IPS DF 19.7 (cell line): Measurements from ENCODE around the gene TAS1R1.
A peak's percentile ranks its signal among the peaks of the same experiment; 100 is the strongest.

Experiments
- DNase-seq: peaks from one replicate; pipeline ENCODE4 v3.0.0-alpha.2; 2013; ENCODE audit warnings: low read depth, low spot score

Gene TAS1R1

GRCh38 chr1:6572653-6573383, 17.7 kb downstream of the TAS1R1 start:
- no peak for DNase-seq

- DNase-seq: no peak
These were observed 19.0 kb downstream of the TAS1R1 start for GRCh38 chr1:6574025-6574620.

DNA sequence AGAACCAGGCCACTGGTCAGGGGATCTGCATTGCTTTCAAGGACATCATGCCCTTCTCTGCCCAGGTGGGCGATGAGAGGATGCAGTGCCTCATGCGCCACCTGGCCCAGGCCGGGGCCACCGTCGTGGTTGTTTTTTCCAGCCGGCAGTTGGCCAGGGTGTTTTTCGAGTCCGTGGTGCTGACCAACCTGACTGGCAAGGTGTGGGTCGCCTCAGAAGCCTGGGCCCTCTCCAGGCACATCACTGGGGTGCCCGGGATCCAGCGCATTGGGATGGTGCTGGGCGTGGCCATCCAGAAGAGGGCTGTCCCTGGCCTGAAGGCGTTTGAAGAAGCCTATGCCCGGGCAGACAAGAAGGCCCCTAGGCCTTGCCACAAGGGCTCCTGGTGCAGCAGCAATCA, 19.7 kb downstream of the TAS1R1 start:
- DNase-seq: no peak

- DNase-seq: no peak
These were observed 22.9 kb downstream of the TAS1R1 start for GRCh38 chr1:6577831-6578525.

DNA sequence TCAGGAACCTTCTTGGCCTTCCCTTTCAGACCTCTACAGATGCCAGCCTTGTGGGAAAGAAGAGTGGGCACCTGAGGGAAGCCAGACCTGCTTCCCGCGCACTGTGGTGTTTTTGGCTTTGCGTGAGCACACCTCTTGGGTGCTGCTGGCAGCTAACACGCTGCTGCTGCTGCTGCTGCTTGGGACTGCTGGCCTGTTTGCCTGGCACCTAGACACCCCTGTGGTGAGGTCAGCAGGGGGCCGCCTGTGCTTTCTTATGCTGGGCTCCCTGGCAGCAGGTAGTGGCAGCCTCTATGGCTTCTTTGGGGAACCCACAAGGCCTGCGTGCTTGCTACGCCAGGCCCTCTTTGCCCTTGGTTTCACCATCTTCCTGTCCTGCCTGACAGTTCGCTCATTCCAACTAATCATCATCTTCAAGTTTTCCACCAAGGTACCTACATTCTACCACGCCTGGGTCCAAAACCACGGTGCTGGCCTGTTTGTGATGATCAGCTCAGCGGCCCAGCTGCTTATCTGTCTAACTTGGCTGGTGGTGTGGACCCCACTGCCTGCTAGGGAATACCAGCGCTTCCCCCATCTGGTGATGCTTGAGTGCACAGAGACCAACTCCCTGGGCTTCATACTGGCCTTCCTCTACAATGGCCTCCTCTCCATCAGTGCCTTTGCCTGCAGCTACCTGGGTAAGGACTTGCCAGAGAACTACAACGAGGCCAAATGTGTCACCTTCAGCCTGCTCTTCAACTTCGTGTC, 23.7 kb downstream of the TAS1R1 start:
- no peak for DNase-seq

GRCh38 chr1:6579374-6580118, 24.4 kb downstream of the TAS1R1 start, which contains the start of gene ZBTB48:
ZBTB48 (plus strand) TSS chr1:6579994; CDS start chr1:6580610, 616 bp downstream.
- DNase-seq: peak; percentile 82

DNA sequence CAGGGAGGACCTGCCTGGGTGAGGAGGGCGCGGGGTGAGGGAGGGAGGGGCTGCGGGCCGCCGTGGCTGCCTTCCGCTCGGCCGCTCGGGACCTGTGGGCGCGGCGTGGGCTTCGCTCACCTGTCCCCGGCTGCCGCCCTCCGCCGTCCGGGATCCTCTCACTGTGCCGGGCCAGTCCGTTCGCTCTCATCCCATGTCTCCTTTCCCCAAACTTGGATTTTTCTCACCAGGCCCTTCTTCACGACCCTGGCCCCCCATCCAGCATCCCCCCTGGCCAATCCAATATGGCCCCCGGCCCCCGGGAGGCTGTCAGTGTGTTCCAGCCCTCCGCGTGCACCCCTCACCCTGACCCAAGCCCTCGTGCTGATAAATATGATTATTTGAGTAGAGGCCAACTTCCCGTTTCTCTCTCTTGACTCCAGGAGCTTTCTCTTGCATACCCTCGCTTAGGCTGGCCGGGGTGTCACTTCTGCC, 25.0 kb downstream of the TAS1R1 start:
- no peak for DNase-seq

- DNase-seq: no peak
These were observed 25.7 kb downstream of the TAS1R1 start for GRCh38 chr1:6580593-6581409.

- no peak for DNase-seq
These were observed 26.6 kb downstream of the TAS1R1 start for GRCh38 chr1:6581561-6582305.

DNA sequence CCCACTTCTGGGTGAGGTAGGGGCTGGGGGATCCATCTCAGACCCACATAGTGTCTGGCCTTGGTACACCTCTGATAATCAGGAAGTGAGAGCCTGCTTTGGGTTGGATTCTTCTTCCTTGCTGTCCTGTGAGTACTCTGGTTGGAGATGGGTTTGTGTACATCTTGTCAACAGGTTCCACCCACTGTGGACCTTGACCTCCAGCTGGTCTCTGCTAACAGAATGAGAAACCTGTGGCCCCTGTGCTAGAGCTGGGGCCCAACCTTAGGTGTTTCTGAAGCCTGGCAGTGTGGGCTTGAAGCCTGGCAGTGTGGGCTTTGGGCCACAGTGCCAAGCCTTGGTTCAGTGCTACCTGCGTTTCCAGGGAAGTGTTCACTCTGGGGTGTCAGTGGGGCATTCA, 27.3 kb downstream of the TAS1R1 start:
- no peak for DNase-seq

DNA sequence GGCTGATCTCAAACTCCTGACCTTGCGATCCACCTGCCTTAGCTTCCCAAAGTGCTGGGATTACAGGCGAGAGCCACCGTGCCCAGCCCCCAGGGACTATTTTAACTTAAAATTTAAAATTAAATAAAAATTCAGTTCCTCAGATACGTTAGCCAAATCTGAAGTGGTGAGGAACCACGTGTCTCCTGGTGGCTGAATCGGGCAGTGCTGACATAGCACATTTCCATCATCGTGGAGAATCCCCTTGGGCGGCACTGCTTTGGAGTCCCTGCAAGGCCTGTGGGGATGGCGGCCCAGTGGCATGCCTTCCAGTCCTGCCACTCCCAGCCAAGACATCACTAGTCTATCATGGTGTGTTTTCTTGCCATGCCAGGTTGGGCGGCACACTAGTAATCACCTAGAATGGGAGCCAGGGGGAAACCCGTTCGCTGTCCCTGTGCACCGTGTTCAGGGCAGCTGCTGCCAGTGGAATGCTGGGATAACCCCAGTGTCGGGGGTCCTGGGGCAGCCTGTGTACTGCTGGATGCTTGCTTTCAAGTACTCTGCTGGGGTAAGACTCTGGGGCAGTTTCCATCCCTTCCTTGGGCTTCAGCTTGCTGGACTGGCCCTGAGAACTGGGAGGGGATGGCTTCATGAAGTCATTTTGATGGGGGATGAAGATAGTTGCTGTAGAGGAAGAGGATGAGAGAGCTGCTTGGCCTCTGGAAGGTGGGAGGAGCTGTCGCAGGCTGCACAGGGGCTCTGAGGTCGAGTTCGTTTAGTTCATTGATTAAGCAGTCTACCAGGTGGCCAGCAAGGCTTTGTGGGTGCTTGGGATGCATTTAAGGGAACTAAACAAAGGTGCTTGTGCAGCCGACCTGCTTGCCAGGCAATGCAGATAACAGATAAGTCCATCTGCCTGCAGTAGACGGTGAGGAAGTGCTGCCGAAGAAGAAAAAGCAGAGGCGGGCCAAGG, 29.3 kb downstream of the TAS1R1 start:
- no peak for DNase-seq

GRCh38 chr1:6585081-6585722, 30.1 kb downstream of the TAS1R1 start:
- DNase-seq: no peak

- no peak for DNase-seq
These were observed 30.7 kb downstream of the TAS1R1 start for GRCh38 chr1:6585841-6586240.

DNA sequence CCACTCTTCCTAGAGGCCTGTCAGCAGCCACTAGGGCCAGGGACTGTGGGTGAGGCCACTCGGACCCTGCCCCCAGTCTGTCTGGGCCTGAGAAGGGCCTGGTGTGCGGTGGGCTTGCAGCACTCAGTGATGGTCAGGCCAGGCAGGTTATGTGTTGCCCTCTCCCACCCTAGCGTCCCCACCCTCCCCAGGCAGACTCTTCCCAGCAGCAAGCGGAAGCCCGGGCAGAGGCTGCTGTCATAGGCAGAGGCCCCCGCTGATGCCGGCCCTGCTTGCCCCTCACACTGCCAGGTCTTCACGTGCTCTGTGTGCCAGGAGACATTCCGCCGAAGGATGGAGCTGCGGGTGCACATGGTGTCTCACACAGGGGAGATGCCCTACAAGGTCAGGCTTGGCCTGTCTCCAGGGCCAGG, 31.3 kb downstream of the TAS1R1 start:
- DNase-seq: no peak

DNA sequence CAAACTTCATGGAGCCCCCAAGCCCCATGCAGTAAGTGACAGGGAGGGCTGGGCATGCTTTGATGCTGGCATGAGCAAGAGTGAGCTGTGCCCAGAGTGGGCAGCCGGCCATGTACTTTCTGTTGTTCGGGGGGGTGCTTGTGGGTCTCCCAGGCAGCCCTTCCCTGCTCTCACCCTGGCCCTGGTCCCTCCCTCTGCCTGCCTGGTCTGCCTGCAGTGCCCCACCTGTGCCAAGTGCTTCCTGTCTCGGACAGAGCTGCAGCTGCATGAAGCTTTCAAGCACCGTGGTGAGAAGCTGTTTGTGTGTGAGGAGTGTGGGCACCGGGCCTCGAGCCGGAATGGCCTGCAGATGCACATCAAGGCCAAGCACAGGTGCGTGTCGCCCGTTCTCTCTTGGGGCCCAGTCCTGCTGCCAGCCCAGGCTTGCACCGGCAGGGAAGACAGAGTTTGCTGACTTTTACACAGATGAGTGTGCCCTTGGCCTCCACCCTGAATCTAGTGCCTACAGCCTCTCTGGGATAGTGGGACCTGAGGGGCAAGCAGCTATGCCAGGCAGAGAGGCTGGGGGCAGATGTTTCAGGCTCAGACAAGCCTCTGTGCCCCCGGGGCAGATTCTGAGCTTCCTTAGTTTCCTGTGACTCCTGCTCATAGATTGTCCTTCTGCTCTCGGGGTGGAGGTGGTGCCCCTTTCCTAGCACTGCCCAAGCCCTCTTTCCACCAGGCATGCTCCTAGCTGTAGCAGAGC, 32.3 kb downstream of the TAS1R1 start:
- DNase-seq: no peak

- no peak for DNase-seq
These were observed 33.2 kb downstream of the TAS1R1 start for GRCh38 chr1:6588128-6588892.
